Type B pancreatic cell (in vitro differentiated cells): ENCODE measurements around the gene PIK3IP1. TPM values are rescaled to one million over a fixed set of nuclear protein-coding genes. Genes with fewer than 3 reads are reported as not detected.

Experiments used
- DNase-seq: peaks from one replicate; pipeline ENCODE4 v3.0.0; 2021; ENCODE audit warnings: mixed read lengths; ENCODE audit not compliant: unreplicated experiment; ENCODE audit errors: extremely low spot score
- H3K27ac Mint-ChIP-seq: 2 replicates; pipeline ENCODE4 v1.8.0; 2021; ENCODE audit warnings: mild to moderate bottlenecking, mixed read lengths
- H3K27me3 Mint-ChIP-seq: 2 replicates; pipeline ENCODE4 v1.8.0; 2021; ENCODE audit warnings: mixed read lengths
- H3K36me3 Mint-ChIP-seq: 2 replicates; pipeline ENCODE4 v1.8.0; 2021; ENCODE audit warnings: mixed read lengths
- H3K4me1 Mint-ChIP-seq: one replicate; pipeline ENCODE4 v1.8.0; 2021; ENCODE audit warnings: mixed read lengths; ENCODE audit not compliant: unreplicated experiment
- H3K4me3 Mint-ChIP-seq: 2 replicates; pipeline ENCODE4 v1.8.0; 2021; ENCODE audit warnings: mild to moderate bottlenecking, mixed read lengths
- H3K9me3 Mint-ChIP-seq: 2 replicates; pipeline ENCODE4 v1.8.0; 2021; ENCODE audit warnings: mixed read lengths
- CTCF ChIP-seq: fragments of 200-600 bp; sonication (generic); conservative IDR thresholded peaks from 2 replicates; pipeline ENCODE4 v1.5.0; 2021; ENCODE audit warnings: antibody characterized with exemption, mild to moderate bottlenecking
- total RNA-seq: library from RNA; stranded (reverse); gene quantifications from 2 replicates; pipeline ENCODE4 v1.2.1, GENCODE V29; 2021; ENCODE audit warnings: low replicate concordance

The PIK3IP1 gene
- total RNA-seq, 1 donor from 2014 or later: 21.0 TPM

DNA sequence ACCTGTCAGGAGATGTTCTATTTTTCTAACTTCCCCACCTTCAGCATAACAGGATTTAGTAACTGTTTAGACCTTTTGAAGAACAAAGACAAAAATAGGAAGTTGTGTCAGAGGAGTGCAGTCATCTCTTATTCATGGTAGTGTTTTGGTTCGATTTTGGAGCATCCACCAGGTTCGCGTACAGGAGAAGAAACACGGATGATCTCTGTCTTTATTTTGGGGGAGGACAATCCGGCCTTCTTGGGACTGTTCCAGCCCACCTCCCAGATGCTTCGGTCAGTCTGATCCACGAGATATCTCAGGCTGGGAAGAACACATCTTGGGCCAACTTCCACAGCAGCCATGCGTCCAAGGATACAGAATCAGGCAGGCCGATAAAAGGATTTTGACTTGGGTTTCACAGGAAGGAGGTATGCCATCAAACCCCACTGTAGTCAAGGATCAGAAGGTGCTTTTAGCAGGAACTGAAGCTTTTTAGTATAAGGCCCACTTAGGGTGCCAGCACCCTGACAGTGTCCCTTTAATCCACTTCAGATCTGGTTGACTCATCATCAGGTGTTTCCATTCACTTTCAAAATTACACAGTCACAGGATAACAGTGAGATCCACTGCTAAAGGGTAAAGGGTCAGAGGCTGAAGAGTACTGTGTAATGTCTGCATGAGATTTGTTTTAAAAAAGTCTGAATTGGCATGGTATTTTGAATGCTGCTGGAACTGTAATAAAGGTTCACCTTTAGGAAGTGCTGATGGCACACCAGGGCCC, 37.3 kb upstream of the PIK3IP1 start:
- Mint-ChIP-seq H3K36me3 (peaks cover 41% of the 10 kb centered on the region), H3K27me3 (no peaks in the 10 kb centered on the region), H3K9me3 (no peaks in the 10 kb centered on the region), H3K4me3 (no peak overlapping the region), H3K4me1 (no peaks in the 10 kb centered on the region), H3K27ac (no peak overlapping the region)
- no peak for TF ChIP-seq CTCF
- no peak for DNase-seq

GRCh38 chr22:31329029-31329428, 36.7 kb upstream of the PIK3IP1 start:
- Mint-ChIP-seq H3K9me3 (no peaks in the 10 kb centered on the region), H3K36me3 (peaks cover 38% of the 10 kb centered on the region), H3K4me3 (no peak overlapping the region), H3K4me1 (no peaks in the 10 kb centered on the region), H3K27ac (no peak overlapping the region), H3K27me3 (no peaks in the 10 kb centered on the region)
- no peak for TF ChIP-seq CTCF
- DNase-seq: no peak

- no peak for TF ChIP-seq CTCF
- no peak for DNase-seq
- no peaks in the 10 kb centered on the region for H3K9me3 Mint-ChIP-seq
- H3K36me3 Mint-ChIP-seq: peaks cover 37% of the 10 kb centered on the region
- no peaks in the 10 kb centered on the region for H3K27me3 Mint-ChIP-seq
- no peak overlapping the region for H3K27ac Mint-ChIP-seq
- no peaks in the 10 kb centered on the region for H3K4me1 Mint-ChIP-seq
- H3K4me3 Mint-ChIP-seq: no peak overlapping the region
These were observed 36.3 kb upstream of the PIK3IP1 start for GRCh38 chr22:31328544-31328960.

GRCh38 chr22:31327806-31328543, 35.7 kb upstream of the PIK3IP1 start:
- TF ChIP-seq CTCF: no peak
- no peak overlapping the region for H3K4me3 Mint-ChIP-seq
- no peaks in the 10 kb centered on the region for H3K9me3 Mint-ChIP-seq
- DNase-seq: no peak
- H3K27ac Mint-ChIP-seq: no peak overlapping the region
- H3K4me1 Mint-ChIP-seq: peaks cover 1% of the 10 kb centered on the region
- no peaks in the 10 kb centered on the region for H3K27me3 Mint-ChIP-seq
- peaks cover 32% of the 10 kb centered on the region for H3K36me3 Mint-ChIP-seq

DNA sequence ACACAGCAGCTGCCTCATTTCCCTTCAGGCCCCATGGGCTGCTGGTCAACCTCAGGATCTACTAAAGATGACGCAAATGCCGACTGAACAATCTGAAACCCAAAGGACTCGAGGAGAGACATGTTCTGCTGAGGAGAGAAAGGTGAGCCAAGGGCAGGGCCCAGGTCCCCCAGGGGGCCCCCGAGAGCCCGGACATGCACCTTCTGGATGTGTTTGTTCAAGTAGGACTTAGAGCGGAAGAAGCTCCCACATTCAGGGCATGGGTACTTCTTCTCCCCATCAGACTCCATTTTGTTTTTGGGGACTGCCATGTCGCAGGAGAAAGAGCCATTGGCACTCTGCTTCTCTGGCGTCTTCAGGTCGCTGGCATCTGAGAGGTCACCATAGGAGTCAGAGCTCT, 34.6 kb upstream of the PIK3IP1 start:
- no peak overlapping the region for H3K27ac Mint-ChIP-seq
- no peaks in the 10 kb centered on the region for H3K9me3 Mint-ChIP-seq
- no peak for DNase-seq
- TF ChIP-seq CTCF: no peak
- H3K4me1 Mint-ChIP-seq: peaks cover 5% of the 10 kb centered on the region
- H3K4me3 Mint-ChIP-seq: no peak overlapping the region
- no peaks in the 10 kb centered on the region for H3K27me3 Mint-ChIP-seq
- peaks cover 28% of the 10 kb centered on the region for H3K36me3 Mint-ChIP-seq
